Measurements from ENCODE around the gene THSD4. TPM values are rescaled to one million over a fixed set of nuclear protein-coding genes. Genes with fewer than 3 reads are reported as not detected.

The THSD4 gene
- total and polyA plus RNA-seq, 2 of the 8 experiments (the other 6 are each of a cell fraction or from before 2014, with no cell fraction given), result 2.5 to 6.2 TPM

GRCh38 chr15:71336671-71337070, 221.4 kb downstream of the THSD4 start:
- Histone ChIP-seq H2AK5ac (ENCODE audit: low read depth, low read length) (peak overlapping the region; percentile 91), H2BK12ac (ENCODE audit: low read depth, low read length) (peak overlapping the region; percentile 98), H4K20me1 (replicated peaks in 1 of 2; ENCODE audit: control insufficient read depth in 1 of 2, insufficient read depth in 2 of 2, low read length in 2 of 2) (no peaks in the 10 kb centered on the region), H4K5ac (ENCODE audit: insufficient read length, low read depth, low read length) (no peak overlapping the region), H3K4me1 (replicated peaks in 1 of 4; ENCODE audit: control insufficient read depth in 3 of 4, insufficient read depth in 4 of 4, low read length in 3 of 4) (peaks cover 6 to 12% (median 10%) of the 10 kb centered on the region in 4 experiments), H4K8ac (ENCODE audit: extremely low read depth, insufficient read depth, low read length) (no peak overlapping the region), H3K56ac (replicated peaks; ENCODE audit: insufficient read length, low read depth, low read length) (no peak overlapping the region), H3K23me2 (ENCODE audit: low read depth, low read length) (no peaks in the 10 kb centered on the region), H3K23ac (ENCODE audit: insufficient read length) (no peak overlapping the region), H3K4ac (replicated peaks; ENCODE audit: insufficient read length, low read depth, low read length) (peak overlapping the region; percentile 24), H3K36me3 (ENCODE audit: control insufficient read depth in 2 of 4, insufficient read depth in 4 of 4, low read length in 3 of 4) (no peaks in the 10 kb centered on the region), H2BK20ac (ENCODE audit: low read length) (peak overlapping the region; percentile 91), H3K27me3 (replicated peaks in 1 of 4; ENCODE audit: control insufficient read depth in 3 of 4, extremely low read depth in 1 of 4, insufficient read depth in 3 of 4, low read length in 3 of 4) (no peaks in the 10 kb centered on the region), H2BK5ac (ENCODE audit: low read depth, low read length) (peak overlapping the region; percentile 29; the same call in 1 of the 2 replicates), H3K9ac (replicated peaks in 1 of 4; ENCODE audit: extremely low read depth in 1 of 4, low read depth in 3 of 4, low read length in 3 of 4) (no peak overlapping the region), H3K27ac (ENCODE audit: low read depth, low read length) (peak overlapping the region; percentile 26; the same call in 1 of the 2 replicates), H3K4me2 (ENCODE audit: insufficient read depth in 1 of 2, low read depth in 2 of 2, low read length in 2 of 2) (peak overlapping the region; percentile 23 to 28; a peak in 2 of 4 replicates), H2BK120ac (replicated peaks; ENCODE audit: low read depth, low read length) (no peak overlapping the region), H2AFZ (ENCODE audit: low read length) (no peak overlapping the region), H3K18ac (ENCODE audit: extremely low read depth, low read length) (peak overlapping the region; percentile 71; the same call in 1 of the 2 replicates), H2BK15ac (ENCODE audit: low read length) (no peak overlapping the region), H3K9me3 (ENCODE audit: insufficient read depth in 2 of 2, low read depth in 1 of 2, low read length in 1 of 2) (no peaks in the 10 kb centered on the region), H3K14ac (ENCODE audit: insufficient read length) (no peak overlapping the region), H3K4me3 (ENCODE audit: extremely low read depth in 1 of 4, insufficient read depth in 2 of 4, low read depth in 3 of 4, low read length in 4 of 4) (no peak overlapping the region), H3K79me2 (ENCODE audit: control insufficient read depth in 1 of 2, insufficient read depth in 2 of 2, low read length in 2 of 2) (no peaks in the 10 kb centered on the region), H4K91ac (replicated peaks; ENCODE audit: insufficient read length, low read length) (peak overlapping the region; percentile 69), H3K79me1 (ENCODE audit: low read depth, low read length) (no peaks in the 10 kb centered on the region)
- CTCF ChIA-PET (ENCODE audit: partially characterized antibody), result interaction anchor here (1.4 to 2.3 kb wide), 3 partner anchors 9 to 48 kb away, joined by 3 to 6 read pairs (median 3); no protein-coding TSS in a partner anchor
- WGBS, 2 experiments (ENCODE audit: extremely low coverage in 1 of 2, insufficient coverage in 1 of 2, insufficient read length in 1 of 2, insufficient replicate concordance in 2 of 2, low coverage in 1 of 2, low lambda C conversion rate in 2 of 2, missing lambda C conversion rate in 1 of 2), result 88% methylated on average over 3 of the region's 3 CpGs; no CpG with 5 or more reads in 1 of the 2 experiments
- no peak for TF ChIP-seq GABPA (IDR thresholded peaks at IDR 0.05; ENCODE audit: borderline replicate concordance, insufficient read depth, low read length)
- TF ChIP-seq BCL11A (IDR thresholded peaks at IDR 0.05; ENCODE audit: low read depth in 2 of 2, low read length in 2 of 2), result no peak
- no peak for TF ChIP-seq SUZ12 (IDR thresholded peaks at IDR 0.05; ENCODE audit: low read length)
- no peak for TF ChIP-seq SIRT6 (IDR thresholded peaks at IDR 0.05; ENCODE audit: low read length)
- no peak for TF ChIP-seq SRF (IDR thresholded peaks at IDR 0.05; ENCODE audit: low read depth, low read length)
- no peak for TF ChIP-seq FOSL1 (IDR thresholded peaks at IDR 0.05; ENCODE audit: insufficient read depth, low read depth, low read length)
- no peak for TF ChIP-seq RXRA (IDR thresholded peaks at IDR 0.05; ENCODE audit: insufficient read depth, low read depth, low read length)
- no peak for TF ChIP-seq BACH1 (IDR thresholded peaks at IDR 0.05; ENCODE audit: low read length)
- TF ChIP-seq CEBPB (IDR thresholded peaks at IDR 0.05; ENCODE audit: low read depth, low read length), result no peak
- no peak for TF ChIP-seq TCF12 (IDR thresholded peaks at IDR 0.05; ENCODE audit: low read depth, low read length)
- TF ChIP-seq RNF2 (IDR thresholded peaks at IDR 0.05; ENCODE audit: borderline replicate concordance, low read depth, low read length, missing control alignments, poor library complexity, severe bottlenecking), result no peak
- no peak for TF ChIP-seq YY1 (IDR thresholded peaks at IDR 0.05; ENCODE audit: low read depth, low read length)
- no peak for TF ChIP-seq KDM1A (IDR thresholded peaks at IDR 0.05; ENCODE audit: borderline replicate concordance, low read length)
- no peak for TF ChIP-seq TBP (IDR thresholded peaks at IDR 0.05; ENCODE audit: low read depth, low read length)
- DNase-seq (ENCODE audit: low read depth in 1 of 2, low spot score in 2 of 2) (no peak), FAIRE-seq (peak; percentile 32)
- POLR2A ChIA-PET (ENCODE audit: partially characterized antibody), result interaction anchor here (0.6 to 1.4 kb wide), 2 partner anchors 8 to 54 kb away, joined by 3 to 4 read pairs; no protein-coding TSS in a partner anchor

Data from H1 (cell line).